ENCODE measurements around the gene AP2A2.

Gene AP2A2

GRCh38 chr11:899724-900123, 25.9 kb upstream of the AP2A2 start:
- no peak for DNase-seq

GRCh38 chr11:900545-900944, 25.1 kb upstream of the AP2A2 start:
- no peak for DNase-seq

GRCh38 chr11:901452-902061, 24.1 kb upstream of the AP2A2 start:
- no peak for DNase-seq

- no peak for DNase-seq
Observed at GRCh38 chr11:904380-904779, 21.3 kb upstream of the AP2A2 start.

GRCh38 chr11:905952-906351, 19.7 kb upstream of the AP2A2 start:
- no peak for DNase-seq

- no peak for DNase-seq
Observed at GRCh38 chr11:907668-908067, 18.0 kb upstream of the AP2A2 start.

GRCh38 chr11:908273-908672, 17.4 kb upstream of the AP2A2 start:
- DNase-seq = no peak

GRCh38 chr11:909406-909805, 16.3 kb upstream of the AP2A2 start:
- DNase-seq = no peak

GRCh38 chr11:910044-910588, 15.6 kb upstream of the AP2A2 start:
- no peak for DNase-seq

- peak; percentile 50 to 77 (median 69) for DNase-seq
Observed at GRCh38 chr11:910589-911030, 15.1 kb upstream of the AP2A2 start, which contains the start of gene CHID1. CHID1 (minus strand) TSS chr11:910810; CDS start chr11:904816, 5,994 bp downstream.

- DNase-seq = peak in 3 of 6 experiments; percentile 32 to 52 (median 45)
Observed at GRCh38 chr11:911031-911889, 14.4 kb upstream of the AP2A2 start.

- no peak for DNase-seq
Observed at GRCh38 chr11:911890-912219, 13.8 kb upstream of the AP2A2 start.

GRCh38 chr11:912266-912665, 13.4 kb upstream of the AP2A2 start:
- no peak for DNase-seq

GRCh38 chr11:913043-913442, 12.6 kb upstream of the AP2A2 start:
- no peak for DNase-seq

GRCh38 chr11:914204-914603, 11.5 kb upstream of the AP2A2 start:
- no peak for DNase-seq

- no peak for DNase-seq
Observed at GRCh38 chr11:914747-915501, 10.7 kb upstream of the AP2A2 start.

- DNase-seq = no peak
Observed at GRCh38 chr11:917426-917825, 8.2 kb upstream of the AP2A2 start.

- DNase-seq = no peak
Observed at GRCh38 chr11:921921-922678, 3.6 kb upstream of the AP2A2 start.

GRCh38 chr11:923691-924405, 1.8 kb upstream of the AP2A2 start:
- DNase-seq = no peak

GRCh38 chr11:924406-925157, 1.1 kb upstream of the AP2A2 start:
- DNase-seq = no peak

GRCh38 chr11:925158-925495, 543 bp upstream of the AP2A2 start:
- DNase-seq = peak in 1 of 6 experiments; percentile 31
